ENCODE data around the gene PDE8A. TPM values are rescaled to one million over a fixed set of nuclear protein-coding genes. Genes with fewer than 3 reads are reported as not detected.

The PDE8A gene
- total RNA-seq, 4 donors from 2014 or later: 69.0 to 109 (median 89.5) TPM

DNA sequence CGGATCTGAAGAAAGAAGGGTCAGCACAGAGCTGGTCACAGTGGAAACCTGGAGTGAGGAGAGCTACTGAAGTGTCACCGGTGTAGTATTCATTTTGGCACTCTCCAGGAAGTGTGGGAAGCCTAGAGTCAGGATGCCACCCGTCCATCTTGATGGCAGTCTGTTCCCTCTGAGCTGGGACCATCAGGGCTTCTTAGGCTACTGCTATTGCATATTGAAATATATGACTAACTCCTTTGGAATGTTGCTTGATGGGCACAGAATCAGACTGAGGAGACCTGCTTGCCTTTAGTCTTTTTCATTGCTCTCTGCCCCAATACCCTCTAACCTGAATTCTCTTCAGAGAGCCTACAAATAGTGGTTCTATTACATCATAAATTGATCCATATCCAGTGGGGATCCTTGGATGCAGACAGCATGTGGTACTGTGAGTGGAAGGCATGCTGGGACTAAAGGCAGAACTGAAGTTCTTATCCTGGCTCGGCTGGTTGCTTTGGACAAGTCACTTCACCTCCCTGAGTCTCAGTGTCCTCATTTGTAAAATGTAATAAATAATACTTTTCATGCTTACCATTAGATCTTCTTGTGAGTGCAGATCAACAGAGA is 143.5 kb downstream of the PDE8A start:
- TF ChIP-seq, protein P1, sequence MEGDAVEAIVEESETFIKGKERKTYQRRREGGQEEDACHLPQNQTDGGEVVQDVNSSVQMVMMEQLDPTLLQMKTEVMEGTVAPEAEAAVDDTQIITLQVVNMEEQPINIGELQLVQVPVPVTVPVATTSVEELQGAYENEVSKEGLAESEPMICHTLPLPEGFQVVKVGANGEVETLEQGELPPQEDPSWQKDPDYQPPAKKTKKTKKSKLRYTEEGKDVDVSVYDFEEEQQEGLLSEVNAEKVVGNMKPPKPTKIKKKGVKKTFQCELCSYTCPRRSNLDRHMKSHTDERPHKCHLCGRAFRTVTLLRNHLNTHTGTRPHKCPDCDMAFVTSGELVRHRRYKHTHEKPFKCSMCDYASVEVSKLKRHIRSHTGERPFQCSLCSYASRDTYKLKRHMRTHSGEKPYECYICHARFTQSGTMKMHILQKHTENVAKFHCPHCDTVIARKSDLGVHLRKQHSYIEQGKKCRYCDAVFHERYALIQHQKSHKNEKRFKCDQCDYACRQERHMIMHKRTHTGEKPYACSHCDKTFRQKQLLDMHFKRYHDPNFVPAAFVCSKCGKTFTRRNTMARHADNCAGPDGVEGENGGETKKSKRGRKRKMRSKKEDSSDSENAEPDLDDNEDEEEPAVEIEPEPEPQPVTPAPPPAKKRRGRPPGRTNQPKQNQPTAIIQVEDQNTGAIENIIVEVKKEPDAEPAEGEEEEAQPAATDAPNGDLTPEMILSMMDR (IDR thresholded peaks at IDR 0.05): no peak
- TF ChIP-seq POLR2A (IDR thresholded peaks at IDR 0.05): no peak
- no peak overlapping the region for H3K27ac ChIP-seq

DNA sequence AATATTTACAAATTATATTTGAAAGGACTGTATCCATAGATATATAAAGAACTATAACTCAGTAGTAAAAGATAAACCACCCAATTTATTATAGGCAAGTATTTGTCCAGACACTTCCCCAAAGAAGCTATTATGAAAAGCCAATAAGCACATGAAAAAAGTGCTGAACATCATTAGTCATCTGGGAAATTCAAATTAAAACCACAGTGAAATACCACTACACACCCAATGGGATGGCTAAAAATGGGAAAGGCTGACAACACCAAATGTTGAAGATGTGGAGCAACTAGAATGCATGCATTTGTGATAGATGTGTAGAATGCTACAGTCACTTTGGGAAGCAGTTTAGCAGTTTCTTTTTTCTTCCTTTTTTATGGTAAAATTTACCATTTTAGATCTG is 147.0 kb downstream of the PDE8A start:
- TF ChIP-seq, protein P1 (IDR thresholded peaks at IDR 0.05): no peak
- no peak for TF ChIP-seq POLR2A (IDR thresholded peaks at IDR 0.05)
- no peaks in the 10 kb centered on the region for H3K9me3 ChIP-seq
- no peak overlapping the region for H3K27ac ChIP-seq
- peaks cover 0 to 60% (median 0%) of the 10 kb centered on the region in 3 donors for H3K36me3 ChIP-seq
- H3K27me3 ChIP-seq: no peaks in the 10 kb centered on the region
- no peak for DNase-seq
- H3K4me3 ChIP-seq: no peak overlapping the region
- H3K4me1 ChIP-seq: no peaks in the 10 kb centered on the region

More for the DNA sequence above, 143.5 kb downstream of the PDE8A start:
- peaks cover 0 to 69% (median 0%) of the 10 kb centered on the region in 3 donors for H3K36me3 ChIP-seq
- no peak overlapping the region for H3K4me3 ChIP-seq
- no peaks in the 10 kb centered on the region for H3K9me3 ChIP-seq
- no peak for DNase-seq
- no peaks in the 10 kb centered on the region for H3K27me3 ChIP-seq
- no peaks in the 10 kb centered on the region for H3K4me1 ChIP-seq

DNA sequence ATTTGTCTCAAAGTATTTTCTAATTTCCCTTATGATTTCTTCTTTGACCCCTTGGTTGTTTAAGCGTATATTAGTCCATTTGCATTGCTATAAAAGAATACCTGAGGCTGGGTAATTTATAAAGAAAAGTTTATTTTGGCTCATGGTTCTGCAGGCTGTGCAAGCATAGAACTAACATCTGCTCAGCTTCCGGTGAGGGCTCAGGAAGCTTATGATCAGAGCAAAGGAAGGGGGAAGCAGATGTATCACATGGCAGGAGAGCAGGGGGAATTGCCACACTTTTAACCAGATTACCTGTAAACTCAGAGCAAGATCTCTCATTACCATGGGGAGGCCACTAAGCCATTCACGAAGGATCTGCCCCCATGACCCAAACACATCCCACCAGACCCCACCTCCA is 148.2 kb downstream of the PDE8A start:
- TF ChIP-seq, protein P1 (IDR thresholded peaks at IDR 0.05): no peak
- no peak for TF ChIP-seq POLR2A (IDR thresholded peaks at IDR 0.05)
- Histone ChIP-seq H3K9me3 (no peaks in the 10 kb centered on the region), H3K4me3 (no peak overlapping the region), H3K36me3 (peaks cover 0 to 63% (median 0%) of the 10 kb centered on the region in 3 donors), H3K4me1 (no peaks in the 10 kb centered on the region), H3K27me3 (no peaks in the 10 kb centered on the region), H3K27ac (no peak overlapping the region)
- DNase-seq: no peak

DNA sequence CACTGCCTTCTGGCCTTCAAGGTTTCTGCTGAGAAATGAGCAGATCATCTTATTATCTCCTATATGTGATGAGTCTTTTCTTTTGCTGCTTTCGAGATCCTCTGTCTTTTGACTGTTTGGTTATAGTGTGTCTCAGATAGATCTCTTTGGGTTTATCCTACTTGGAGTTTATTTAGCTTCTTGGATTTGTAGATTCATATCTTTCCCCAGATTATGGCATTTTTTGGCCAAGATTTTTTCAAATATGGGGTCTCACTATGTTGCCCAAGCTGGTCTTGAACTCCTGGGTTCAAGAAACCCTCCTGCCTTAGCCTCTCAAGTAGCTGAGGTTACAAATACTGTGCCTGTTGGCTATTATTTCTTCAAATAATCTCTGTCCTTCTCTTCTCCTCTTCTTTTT is 150.3 kb downstream of the PDE8A start:
- no peak for TF ChIP-seq POLR2A (IDR thresholded peaks at IDR 0.05)
- TF ChIP-seq, protein P1 (IDR thresholded peaks at IDR 0.05): no peak
- no peak for DNase-seq
- Histone ChIP-seq H3K4me3 (no peak overlapping the region), H3K27me3 (no peaks in the 10 kb centered on the region), H3K4me1 (no peaks in the 10 kb centered on the region), H3K27ac (no peak overlapping the region), H3K9me3 (no peaks in the 10 kb centered on the region), H3K36me3 (peaks cover 0 to 61% (median 0%) of the 10 kb centered on the region in 3 donors)

DNA sequence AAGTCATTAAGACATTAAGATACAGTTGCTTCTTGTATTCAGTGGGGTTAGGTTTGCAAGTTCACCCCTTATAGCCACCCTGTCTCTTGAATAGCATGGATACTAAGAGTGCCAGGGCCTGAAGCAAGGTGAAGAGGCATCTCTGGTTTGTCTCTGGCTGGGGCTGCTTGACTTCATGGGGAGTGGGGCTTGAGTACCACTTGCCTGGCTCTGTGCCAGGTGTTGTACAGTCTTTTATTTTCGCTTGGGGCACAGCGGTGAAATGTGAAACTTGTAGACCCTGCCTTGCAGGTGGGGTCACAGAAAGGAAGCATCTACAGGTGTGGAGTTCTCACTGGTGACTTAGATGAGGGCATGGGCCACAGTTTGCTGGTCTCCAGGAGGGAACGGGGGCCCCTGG is 152.1 kb downstream of the PDE8A start:
- TF ChIP-seq, protein P1 (IDR thresholded peaks at IDR 0.05): no peak
- no peak for TF ChIP-seq POLR2A (IDR thresholded peaks at IDR 0.05)
- H3K27me3 ChIP-seq: no peaks in the 10 kb centered on the region
- H3K4me1 ChIP-seq: no peaks in the 10 kb centered on the region
- no peak overlapping the region for H3K4me3 ChIP-seq
- H3K9me3 ChIP-seq: no peaks in the 10 kb centered on the region
- no peak for DNase-seq
- H3K36me3 ChIP-seq: peaks cover 0 to 66% (median 0%) of the 10 kb centered on the region in 3 donors
- no peak overlapping the region for H3K27ac ChIP-seq
